Neural cell (in vitro differentiated cells): Measurements from ENCODE around the gene SH2D1B. TPM values are rescaled to one million over a fixed set of nuclear protein-coding genes. Genes with fewer than 3 reads are reported as not detected.

Experiments used
- H2AFZ ChIP-seq: fragments of 200-600, 300-800 bp; sonication (generic), shearing (Covaris generic); 2 replicates; pipeline ENCODE4 v1.6.0; 2014; ENCODE audit warnings: low read depth, mild to moderate bottlenecking, antibody characterized with exemption, low read length, moderate library complexity
- H3F3A ChIP-seq: fragments of 200-600 bp; shearing (Covaris generic); 2 replicates; pipeline ENCODE4 v1.6.1; 2016; ENCODE audit warnings: mild to moderate bottlenecking, moderate library complexity, mixed read lengths, antibody characterized with exemption, low read length; ENCODE audit not compliant: insufficient read depth, poor library complexity, severe bottlenecking
- H3K27ac ChIP-seq: fragments of 200-600, 300-800 bp; sonication (generic), shearing (Covaris generic); 2 replicates; pipeline ENCODE4 v1.5.1; 2014; ENCODE audit warnings: mild to moderate bottlenecking, low read length, moderate library complexity
- H3K27me3 ChIP-seq: fragments of 300-800, 200-600 bp; sonication (generic), shearing (Covaris generic); 2 replicates; pipeline ENCODE4 v1.6.0; 2014; ENCODE audit warnings: mild to moderate bottlenecking, low read depth, low read length, moderate library complexity; ENCODE audit not compliant: insufficient read depth
- H3K36me3 ChIP-seq: fragments of 300-800, 200-600 bp; sonication (generic), shearing (Covaris generic); 2 replicates; pipeline ENCODE4 v1.5.1; 2014; ENCODE audit warnings: mild to moderate bottlenecking, antibody characterized with exemption, low read length, moderate library complexity; ENCODE audit not compliant: insufficient read depth
- H3K4me2 ChIP-seq: fragments of 300-800, 200-600 bp; sonication (generic), shearing (Covaris generic); 2 replicates; pipeline ENCODE4 v1.6.0; 2014; ENCODE audit warnings: mild to moderate bottlenecking, low read length
- H3K4me3 ChIP-seq: fragments of 300-800, 200-600 bp; sonication (generic), shearing (Covaris generic); 2 replicates; pipeline ENCODE4 v1.5.1; 2014; ENCODE audit warnings: mild to moderate bottlenecking, low read length, moderate library complexity
- H3K79me2 ChIP-seq: fragments of 200-600 bp; shearing (Covaris generic); replicated peaks from 2 replicates; pipeline ENCODE4 v1.6.0; 2014; ENCODE audit warnings: mild to moderate bottlenecking, low read length, moderate library complexity; ENCODE audit not compliant: insufficient read depth
- H3K9ac ChIP-seq: fragments of 300-800, 200-600 bp; sonication (generic), shearing (Covaris generic); 2 replicates; pipeline ENCODE4 v1.6.1; 2016; ENCODE audit warnings: mild to moderate bottlenecking, low read length, mixed read lengths
- H3K9me2 ChIP-seq: fragments of 200-600 bp; shearing (Covaris generic); 2 replicates; pipeline ENCODE4 v1.6.1; 2016; ENCODE audit warnings: mild to moderate bottlenecking, low read length, mixed read lengths; ENCODE audit not compliant: insufficient read depth
- H3K9me3 ChIP-seq: fragments of 200-600, 300-800 bp; sonication (generic), shearing (Covaris generic); 2 replicates; pipeline ENCODE4 v1.6.1; 2016; ENCODE audit warnings: mild to moderate bottlenecking, mixed run types, low read length, moderate library complexity, mixed read lengths
- H4K20me1 ChIP-seq: fragments of 200-600 bp; shearing (Covaris generic); 2 replicates; pipeline ENCODE4 v1.6.1; 2016; ENCODE audit warnings: mild to moderate bottlenecking, mixed run types; ENCODE audit not compliant: insufficient read depth
- CTCF ChIP-seq: fragments of 450-650 bp; IDR thresholded peaks from 2 replicates; pipeline ENCODE4 v1.5.1; 2014; ENCODE audit warnings: antibody characterized with exemption, mild to moderate bottlenecking, moderate library complexity; ENCODE audit not compliant: poor library complexity, severe bottlenecking
- EP300 ChIP-seq: fragments of 450-650 bp; conservative IDR thresholded peaks from 2 replicates; pipeline ENCODE4 v1.6.1; 2014; ENCODE audit warnings: antibody characterized with exemption, mild to moderate bottlenecking, moderate library complexity; ENCODE audit not compliant: poor library complexity, severe bottlenecking
- EZH2 ChIP-seq: fragments of 200-600, 300-800 bp; shearing (Covaris generic), sonication (generic); IDR thresholded peaks from 2 replicates; pipeline ENCODE4 v1.6.1; 2014; ENCODE audit warnings: antibody characterized with exemption, low read length, borderline replicate concordance, mild to moderate bottlenecking; ENCODE audit not compliant: insufficient read depth, poor library complexity, severe bottlenecking
- MXI1 ChIP-seq: fragments of 450-650 bp; conservative IDR thresholded peaks from 2 replicates; pipeline ENCODE4 v1.6.1; 2014; ENCODE audit warnings: antibody characterized with exemption, mild to moderate bottlenecking; ENCODE audit not compliant: poor library complexity, severe bottlenecking
- POLR2AphosphoS5 ChIP-seq: IDR thresholded peaks from 2 replicates; pipeline ENCODE4 v1.6.1; 2012
- RAD21 ChIP-seq: fragments of 450-650 bp; conservative IDR thresholded peaks from 2 replicates; pipeline ENCODE4 v1.6.1; 2014; ENCODE audit warnings: antibody characterized with exemption, mild to moderate bottlenecking, moderate library complexity
- REST ChIP-seq: IDR thresholded peaks from 2 replicates; pipeline ENCODE4 v1.6.1; 2012; ENCODE audit warnings: borderline replicate concordance
- SMC3 ChIP-seq: fragments of 450-650 bp; conservative IDR thresholded peaks from 2 replicates; pipeline ENCODE4 v1.6.1; 2014; ENCODE audit warnings: antibody characterized with exemption, mild to moderate bottlenecking, moderate library complexity; ENCODE audit not compliant: poor library complexity
- TAF1 ChIP-seq: IDR thresholded peaks from 2 replicates; pipeline ENCODE4 v1.6.1; 2012; ENCODE audit warnings: low read depth
- polyA plus RNA-seq: library from polyadenylated mRNA; depleted of rRNA; stranded (reverse); fragments of >200 nt; gene quantifications from 2 replicates; pipeline ENCODE4 v1.2.3, GENCODE V29; 2014

SH2D1B gene
- polyA plus RNA-seq, 1 donor from 2014 or later: not detected

- Histone ChIP-seq H2AFZ (no peak overlapping the region), H3K4me2 (no peak overlapping the region)
These were observed 44.2 kb downstream of the SH2D1B start for GRCh38 chr1:162367772-162368171.

GRCh38 chr1:162367073-162367472 lies 44.9 kb downstream of the SH2D1B start:
- Histone ChIP-seq H4K20me1 (no peaks in the 10 kb centered on the region), H3K27me3 (no peaks in the 10 kb centered on the region), H3K79me2 (no peaks in the 10 kb centered on the region), H3K27ac (no peak overlapping the region), H3K36me3 (no peaks in the 10 kb centered on the region), H3K4me3 (no peak overlapping the region), H3K9me2 (no peaks in the 10 kb centered on the region), H2AFZ (no peak overlapping the region), H3K4me2 (no peak overlapping the region), H3F3A (no peaks in the 10 kb centered on the region), H3K9me3 (no peaks in the 10 kb centered on the region), H3K9ac (no peak overlapping the region)
- TF ChIP-seq MXI1: no peak
- no peak for TF ChIP-seq SMC3
- no peak for TF ChIP-seq TAF1
- TF ChIP-seq EZH2: no peak
- no peak for TF ChIP-seq EP300

More at GRCh38 chr1:162367772-162368171, 44.2 kb downstream of the SH2D1B start:
- Histone ChIP-seq H3K27ac (no peak overlapping the region), H3K27me3 (no peaks in the 10 kb centered on the region), H3K9ac (no peak overlapping the region), H3K36me3 (no peaks in the 10 kb centered on the region), H3K79me2 (no peaks in the 10 kb centered on the region), H3F3A (no peaks in the 10 kb centered on the region), H3K9me3 (no peaks in the 10 kb centered on the region), H4K20me1 (no peaks in the 10 kb centered on the region), H3K9me2 (no peaks in the 10 kb centered on the region), H3K4me3 (no peak overlapping the region)
- TF ChIP-seq TAF1 (no peak), SMC3 (no peak), CTCF (no peak), EP300 (no peak), EZH2 (no peak), POLR2AphosphoS5 (no peak), MXI1 (no peak), REST (no peak), RAD21 (no peak)

GRCh38 chr1:162366671-162367070 lies 45.3 kb downstream of the SH2D1B start:
- TF ChIP-seq SMC3 (no peak), MXI1 (no peak), CTCF (no peak), EZH2 (no peak), REST (no peak), RAD21 (no peak), TAF1 (no peak), POLR2AphosphoS5 (no peak), EP300 (no peak)
- no peaks in the 10 kb centered on the region for H3K36me3 ChIP-seq

More at GRCh38 chr1:162366671-162367070, 45.3 kb downstream of the SH2D1B start:
- Histone ChIP-seq H3K9me3 (no peaks in the 10 kb centered on the region), H3K9ac (no peak overlapping the region), H2AFZ (no peak overlapping the region), H3K79me2 (no peaks in the 10 kb centered on the region), H4K20me1 (no peaks in the 10 kb centered on the region), H3K4me2 (no peak overlapping the region), H3K4me3 (no peak overlapping the region), H3K27me3 (no peaks in the 10 kb centered on the region), H3F3A (no peaks in the 10 kb centered on the region), H3K27ac (no peak overlapping the region), H3K9me2 (no peaks in the 10 kb centered on the region)
